Loucy (cell line): ENCODE data around the gene FAM222B.
A peak's percentile ranks its signal among the peaks of the same experiment; 100 is the strongest.

ENCODE experiments used
- H2AFZ ChIP-seq: fragments of 200-600 bp; sonication (generic); 2 replicates; pipeline ENCODE4 v1.6.0; 2016; ENCODE audit warnings: antibody characterized with exemption, mild to moderate bottlenecking, low read length, moderate library complexity
- H3F3A ChIP-seq: fragments of 200-600 bp; 2 replicates; pipeline ENCODE4 v1.6.0; 2016; ENCODE audit warnings: antibody characterized with exemption, low read depth, mild to moderate bottlenecking
- H3K27me3 ChIP-seq: fragments of 200-600 bp; sonication (generic); 2 replicates; pipeline ENCODE4 v1.6.1; 2014; ENCODE audit warnings: low read length, mild to moderate bottlenecking; ENCODE audit not compliant: insufficient read depth, poor library complexity, severe bottlenecking
- H3K36me3 ChIP-seq: fragments of 200-600 bp; sonication (generic); 2 replicates; pipeline ENCODE4 v1.6.1; 2016; ENCODE audit warnings: low read length; ENCODE audit not compliant: insufficient read depth
- H3K4me1 ChIP-seq: fragments of 200-600 bp; sonication (generic); 2 replicates; pipeline ENCODE4 v1.5.1; 2014; ENCODE audit warnings: low read length, mild to moderate bottlenecking; ENCODE audit not compliant: insufficient read depth, poor library complexity, severe bottlenecking
- H3K4me2 ChIP-seq: fragments of 200-600 bp; sonication (generic); 2 replicates; pipeline ENCODE4 v1.6.0; 2014; ENCODE audit warnings: antibody characterized with exemption, low read length, low read depth, mild to moderate bottlenecking; ENCODE audit not compliant: poor library complexity, severe bottlenecking
- H3K4me3 ChIP-seq: fragments of 200-600 bp; sonication (generic); 2 replicates; pipeline ENCODE4 v1.5.1; 2014; ENCODE audit warnings: low read length, mild to moderate bottlenecking, mixed read lengths; ENCODE audit not compliant: poor library complexity, severe bottlenecking
- H3K79me2 ChIP-seq: fragments of 200-600 bp; sonication (generic); 2 replicates; pipeline ENCODE4 v1.6.1; 2014; ENCODE audit warnings: low read length; ENCODE audit not compliant: insufficient read depth
- H3K9ac ChIP-seq: fragments of 200-600 bp; sonication (generic); 2 replicates; pipeline ENCODE4 v1.6.0; 2014; ENCODE audit warnings: mild to moderate bottlenecking, low read depth, low read length, moderate library complexity; ENCODE audit not compliant: poor library complexity, severe bottlenecking
- H3K9me2 ChIP-seq: fragments of 200-600 bp; sonication (generic); replicated peaks from 2 replicates; pipeline ENCODE4 v1.6.1; 2016; ENCODE audit warnings: low read depth, low read length, mixed read lengths
- H3K9me3 ChIP-seq: fragments of 200-600 bp; sonication (generic); 2 replicates; pipeline ENCODE4 v1.6.1; 2014; ENCODE audit warnings: mild to moderate bottlenecking, antibody characterized with exemption, low read length, low read depth; ENCODE audit not compliant: insufficient read depth
- H4K20me1 ChIP-seq: fragments of 200-600 bp; sonication (generic); 2 replicates; pipeline ENCODE4 v1.6.0; 2014; ENCODE audit warnings: antibody characterized with exemption, low read length, mild to moderate bottlenecking; ENCODE audit not compliant: insufficient read depth, poor library complexity, severe bottlenecking
- CTCF ChIP-seq: fragments of 200-600 bp; sonication (generic); conservative IDR thresholded peaks from 2 replicates; pipeline ENCODE4 v1.5.1; 2014; ENCODE audit warnings: mild to moderate bottlenecking, antibody characterized with exemption, low read length
- EZH2phosphoT487 ChIP-seq: fragments of 200-600 bp; IDR thresholded peaks from 2 replicates; pipeline ENCODE4 v1.6.1; 2018; ENCODE audit warnings: antibody characterized with exemption, mild to moderate bottlenecking, moderate library complexity, borderline replicate concordance

Gene FAM222B

GRCh38 chr17:28864991-28865849 lies 22.6 kb upstream of the FAM222B start:
- Histone ChIP-seq H4K20me1 (no peaks in the 10 kb centered on the region), H3K4me3 (no peak overlapping the region), H2AFZ (peak overlapping the region; percentile 60; the same call in 1 of the 2 replicates), H3F3A (no peaks in the 10 kb centered on the region), H3K9me3 (no peaks in the 10 kb centered on the region), H3K9ac (no peak overlapping the region), H3K4me1 (no peaks in the 10 kb centered on the region), H3K79me2 (no peaks in the 10 kb centered on the region), H3K27me3 (no peaks in the 10 kb centered on the region), H3K4me2 (no peak overlapping the region), H3K36me3 (peaks cover 5% of the 10 kb centered on the region; the same call in 1 of the 2 replicates), H3K9me2 (no peaks in the 10 kb centered on the region)
- TF ChIP-seq CTCF (no peak), EZH2phosphoT487 (no peak)

- no peaks in the 10 kb centered on the region for H3K27me3 ChIP-seq
- no peak overlapping the region for H3K4me3 ChIP-seq
- no peaks in the 10 kb centered on the region for H4K20me1 ChIP-seq
- H3F3A ChIP-seq, result no peaks in the 10 kb centered on the region
- no peak overlapping the region for H3K9ac ChIP-seq
- H3K9me3 ChIP-seq, result no peaks in the 10 kb centered on the region
- peaks cover 6% of the 10 kb centered on the region; the same call in 1 of the 2 replicates for H3K36me3 ChIP-seq
- H3K4me1 ChIP-seq, result no peaks in the 10 kb centered on the region
- no peak overlapping the region for H2AFZ ChIP-seq
- H3K79me2 ChIP-seq, result no peaks in the 10 kb centered on the region
- no peaks in the 10 kb centered on the region for H3K9me2 ChIP-seq
- TF ChIP-seq CTCF, result no peak
- TF ChIP-seq EZH2phosphoT487, result no peak
- H3K4me2 ChIP-seq, result no peak overlapping the region
These were observed 21.4 kb upstream of the FAM222B start for GRCh38 chr17:28863953-28864352.

- Histone ChIP-seq H3K9ac (no peak overlapping the region), H3K4me1 (no peaks in the 10 kb centered on the region), H2AFZ (no peak overlapping the region), H3F3A (no peaks in the 10 kb centered on the region), H3K9me2 (no peaks in the 10 kb centered on the region), H3K4me3 (no peak overlapping the region), H3K4me2 (no peak overlapping the region), H3K79me2 (no peaks in the 10 kb centered on the region), H3K9me3 (no peaks in the 10 kb centered on the region), H4K20me1 (no peaks in the 10 kb centered on the region), H3K36me3 (peaks cover 17% of the 10 kb centered on the region; the same call in 1 of the 2 replicates), H3K27me3 (no peaks in the 10 kb centered on the region)
- TF ChIP-seq CTCF (no peak), EZH2phosphoT487 (no peak)
These were observed 20.0 kb upstream of the FAM222B start for GRCh38 chr17:28862561-28862960.
